KMS-11 (cell line): ENCODE data around the gene EXOC1.
"Not testable (repeated sequence)": the region's sequence is repeated elsewhere in the genome, so short reads cannot be mapped to it uniquely, and the experiment has no call there.

Experiments
- H2AFZ ChIP-seq: fragments of 200-600 bp; sonication (generic); 2 replicates; pipeline ENCODE4 v1.6.1; 2016; ENCODE audit warnings: antibody characterized with exemption, mixed run types, low read depth
- H3K27ac ChIP-seq: fragments of 200-600 bp; sonication (generic); 2 replicates; pipeline ENCODE4 v1.6.1; 2016; ENCODE audit warnings: mild to moderate bottlenecking, mixed run types
- H3K27me3 ChIP-seq: fragments of 200-600 bp; sonication (generic); 2 replicates; pipeline ENCODE4 v1.6.1; 2017; ENCODE audit warnings: mild to moderate bottlenecking, low read depth, mixed run types, moderate library complexity; ENCODE audit not compliant: insufficient read depth
- H3K36me3 ChIP-seq: fragments of 200-600 bp; sonication (generic); 2 replicates; pipeline ENCODE4 v1.6.1; 2017; ENCODE audit warnings: mild to moderate bottlenecking, mixed run types; ENCODE audit not compliant: insufficient read depth
- H3K4me1 ChIP-seq: fragments of 200-600 bp; sonication (generic); 2 replicates; pipeline ENCODE4 v1.6.1; 2016; ENCODE audit warnings: mild to moderate bottlenecking, low read depth, mixed run types; ENCODE audit not compliant: poor library complexity, severe bottlenecking
- H3K4me2 ChIP-seq: fragments of 200-600 bp; sonication (generic); 2 replicates; pipeline ENCODE4 v1.7.0; 2016; ENCODE audit warnings: mild to moderate bottlenecking, mixed run types
- H3K4me3 ChIP-seq: fragments of 200-600 bp; sonication (generic); IDR thresholded peaks from 2 replicates; pipeline ENCODE4 v1.6.1; 2017; ENCODE audit warnings: low read depth, low read length, mixed read lengths; ENCODE audit not compliant: insufficient read depth
- H3K79me2 ChIP-seq: fragments of 200-600 bp; sonication (generic); 2 replicates; pipeline ENCODE4 v1.6.1; 2016; ENCODE audit warnings: low read depth, mixed run types; ENCODE audit not compliant: insufficient read depth
- H3K9ac ChIP-seq: fragments of 200-600 bp; sonication (generic); 2 replicates; pipeline ENCODE4 v1.6.1; 2016; ENCODE audit warnings: mild to moderate bottlenecking, mixed run types
- H4K20me1 ChIP-seq: fragments of 200-600 bp; sonication (generic); 2 replicates; pipeline ENCODE4 v1.6.1; 2016; ENCODE audit warnings: mild to moderate bottlenecking, mixed run types; ENCODE audit not compliant: insufficient read depth
- CTCF ChIP-seq: fragments of 200-600 bp; sonication (generic); conservative IDR thresholded peaks from 2 replicates; pipeline ENCODE4 v1.6.1; 2017; ENCODE audit warnings: low read depth, mild to moderate bottlenecking, antibody characterized with exemption, low read length, moderate library complexity, mixed read lengths

EXOC1 gene

GRCh38 chr4:55838952-55839351 is 14.5 kb upstream of the EXOC1 start:
- TF ChIP-seq CTCF, result no peak
- H3K4me2 ChIP-seq, result no peak overlapping the region
- no peaks in the 10 kb centered on the region for H3K4me1 ChIP-seq
- H4K20me1 ChIP-seq, result no peaks in the 10 kb centered on the region
- H3K9ac ChIP-seq, result no peak overlapping the region
- no peaks in the 10 kb centered on the region for H3K79me2 ChIP-seq
- no peak overlapping the region for H3K4me3 ChIP-seq
- no peaks in the 10 kb centered on the region for H3K36me3 ChIP-seq
- no peak overlapping the region for H3K27ac ChIP-seq
- no peak overlapping the region for H2AFZ ChIP-seq
- no peaks in the 10 kb centered on the region for H3K27me3 ChIP-seq

GRCh38 chr4:55840956-55841355 is 12.5 kb upstream of the EXOC1 start:
- H3K4me2 ChIP-seq, result no peak overlapping the region
- no peaks in the 10 kb centered on the region for H4K20me1 ChIP-seq
- H3K4me1 ChIP-seq, result no peaks in the 10 kb centered on the region
- H3K9ac ChIP-seq, result no peak overlapping the region
- H3K27ac ChIP-seq, result no peak overlapping the region
- no peak for TF ChIP-seq CTCF
- no peak overlapping the region for H3K4me3 ChIP-seq
- H3K27me3 ChIP-seq, result no peaks in the 10 kb centered on the region
- H3K36me3 ChIP-seq, result no peaks in the 10 kb centered on the region
- no peaks in the 10 kb centered on the region for H3K79me2 ChIP-seq
- H2AFZ ChIP-seq, result no peak overlapping the region

GRCh38 chr4:55841373-55842239 is 11.8 kb upstream of the EXOC1 start:
- H3K4me1 ChIP-seq, H3K27ac ChIP-seq, H3K27me3 ChIP-seq, H3K79me2 ChIP-seq, H3K4me2 ChIP-seq, H2AFZ ChIP-seq, H3K36me3 ChIP-seq, H4K20me1 ChIP-seq, H3K4me3 ChIP-seq, H3K9ac ChIP-seq: not testable (repeated sequence)

GRCh38 chr4:55842312-55842711 is 11.1 kb upstream of the EXOC1 start:
- H3K27ac ChIP-seq, H3K9ac ChIP-seq, H3K4me2 ChIP-seq, H3K36me3 ChIP-seq, H4K20me1 ChIP-seq, H3K4me1 ChIP-seq, H3K4me3 ChIP-seq, H3K79me2 ChIP-seq, H2AFZ ChIP-seq, H3K27me3 ChIP-seq: not testable (repeated sequence)

GRCh38 chr4:55849724-55850123 is 3.7 kb upstream of the EXOC1 start:
- no peaks in the 10 kb centered on the region for H4K20me1 ChIP-seq
- H3K36me3 ChIP-seq, result no peaks in the 10 kb centered on the region
- no peak for TF ChIP-seq CTCF
- H2AFZ ChIP-seq, result no peak overlapping the region
- H3K27ac ChIP-seq, result no peak overlapping the region
- H3K27me3 ChIP-seq, result no peaks in the 10 kb centered on the region
- no peak overlapping the region for H3K4me3 ChIP-seq
- H3K79me2 ChIP-seq, result peaks cover 10% of the 10 kb centered on the region
- H3K9ac ChIP-seq, result no peak overlapping the region
- H3K4me2 ChIP-seq, result no peak overlapping the region
- H3K4me1 ChIP-seq, result peaks cover 9% of the 10 kb centered on the region
